Measurements from ENCODE around the gene SORCS2.
"Not testable (repeated sequence)": the region's sequence is repeated elsewhere in the genome, so short reads cannot be mapped to it uniquely, and the experiment has no call there.

SORCS2 gene

GRCh38 chr4:7201420-7202305 lies 9.3 kb downstream of the SORCS2 start:
- peak; percentile 19 for DNase-seq

GRCh38 chr4:7202411-7202810 lies 10.1 kb downstream of the SORCS2 start:
- peak; percentile 47 for DNase-seq

GRCh38 chr4:7204656-7205387 lies 12.5 kb downstream of the SORCS2 start:
- no peak for DNase-seq

- peak; percentile 65 for DNase-seq
Measured at GRCh38 chr4:7206385-7206784, 14.0 kb downstream of the SORCS2 start.

- peak; percentile 89 for DNase-seq
Measured at GRCh38 chr4:7206911-7207567, 14.7 kb downstream of the SORCS2 start.

GRCh38 chr4:7207628-7208231 lies 15.4 kb downstream of the SORCS2 start:
- peak; percentile 80 for DNase-seq

- DNase-seq: no peak
Measured at GRCh38 chr4:7208509-7209451, 16.4 kb downstream of the SORCS2 start.

GRCh38 chr4:7209699-7210098 lies 17.4 kb downstream of the SORCS2 start:
- DNase-seq: peak; percentile 57

- peak; percentile 83 for DNase-seq
Measured at GRCh38 chr4:7210824-7211223, 18.5 kb downstream of the SORCS2 start.

- no peak for DNase-seq
Measured at GRCh38 chr4:7212101-7212674, 19.9 kb downstream of the SORCS2 start.

GRCh38 chr4:7212921-7213320 lies 20.6 kb downstream of the SORCS2 start:
- no peak for DNase-seq

- no peak for DNase-seq
Measured at GRCh38 chr4:7213807-7214206, 21.5 kb downstream of the SORCS2 start.

- DNase-seq: no peak
Measured at GRCh38 chr4:7214359-7214758, 22.0 kb downstream of the SORCS2 start.

- DNase-seq: not testable (repeated sequence)
Measured at GRCh38 chr4:7215187-7215586, 22.8 kb downstream of the SORCS2 start.

- DNase-seq: no peak
Measured at GRCh38 chr4:7217039-7217438, 24.7 kb downstream of the SORCS2 start.

- DNase-seq: no peak
Measured at GRCh38 chr4:7217474-7218321, 25.4 kb downstream of the SORCS2 start.

- DNase-seq: no peak
Measured at GRCh38 chr4:7218686-7219085, 26.3 kb downstream of the SORCS2 start.

GRCh38 chr4:7222521-7222920 lies 30.2 kb downstream of the SORCS2 start:
- no peak for DNase-seq

GRCh38 chr4:7223541-7223940 lies 31.2 kb downstream of the SORCS2 start:
- DNase-seq: no peak

GRCh38 chr4:7224001-7224400 lies 31.7 kb downstream of the SORCS2 start:
- no peak for DNase-seq

Measured in fibroblast of skin of right quadriceps (primary cell).